ENCODE results near the gene KLHL20. TPM values are rescaled to one million over a fixed set of nuclear protein-coding genes. Genes with fewer than 3 reads are reported as not detected.
A peak's percentile ranks its signal among the peaks of the same experiment; 100 is the strongest.

KLHL20 gene
- total and polyA plus RNA-seq, 2 of the 8 experiments (the other 6 are each of a cell fraction or from before 2014, with no cell fraction given), result 4.9 to 12.3 TPM

DNA sequence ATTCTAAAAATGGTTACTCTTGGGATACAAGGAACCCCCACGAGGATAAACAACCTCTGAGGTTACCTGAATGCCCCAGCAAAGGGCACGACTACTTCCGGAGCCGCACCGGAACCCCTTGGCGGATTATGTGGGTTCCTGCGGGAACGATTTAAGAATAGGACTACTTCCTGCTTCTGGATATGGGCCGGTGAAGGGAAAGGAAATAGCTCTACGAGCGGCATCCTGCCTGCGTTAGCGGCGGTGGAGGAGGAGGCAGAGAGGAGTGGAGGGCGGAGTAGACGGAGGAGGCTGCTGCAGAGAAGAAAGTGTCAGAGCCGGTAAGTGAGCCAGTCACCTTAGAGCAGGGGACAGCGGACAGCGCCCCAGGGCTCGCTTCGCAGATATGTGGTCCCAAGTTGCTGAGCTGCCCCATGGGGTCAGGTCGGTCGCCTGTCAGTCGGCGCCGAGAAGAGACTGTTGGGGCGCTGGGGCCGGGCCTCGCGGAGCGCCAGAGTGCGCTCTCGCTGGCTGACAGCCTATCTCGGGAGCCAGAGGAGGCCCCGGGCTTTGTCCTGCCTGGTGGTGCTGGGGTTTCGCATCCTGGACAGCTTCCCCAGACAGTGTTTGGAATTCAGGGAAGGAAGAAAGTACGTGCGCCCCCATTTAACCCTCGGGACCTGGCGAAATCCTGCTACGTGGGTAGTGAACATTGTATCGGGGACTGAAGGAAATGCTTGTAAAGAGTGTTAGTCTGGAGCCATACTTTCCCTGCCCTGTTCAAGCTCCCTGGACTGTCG, at the start of gene KLHL20 (continued):
- TF ChIP-seq SP2 (IDR thresholded peaks at IDR 0.05; ENCODE audit: low read length) (no peak), GABPA (IDR thresholded peaks at IDR 0.05; ENCODE audit: borderline replicate concordance, insufficient read depth, low read length) (peak; percentile 100), ASH2L (IDR thresholded peaks at IDR 0.05; ENCODE audit: low read length) (peak; percentile 98), YY1 (IDR thresholded peaks at IDR 0.05; ENCODE audit: low read depth, low read length) (peak; percentile 82; the same call in 1 of the 2 replicates), SIN3A (conservative IDR thresholded peaks at IDR 0.05 in 1 of 2, IDR thresholded peaks at IDR 0.05 in 1 of 2; ENCODE audit: low read depth in 1 of 2, low read length in 2 of 2) (peak; percentile 54 to 91; a peak in 3 of 4 replicates), ATF2 (IDR thresholded peaks at IDR 0.05; ENCODE audit: low read length) (0 out of 2 replicates have a peak, but pooled peaks have one; percentile 52), CHD2 (IDR thresholded peaks at IDR 0.05; ENCODE audit: low read length) (0 out of 2 replicates have a peak, but pooled peaks have one; percentile 30), TAF1 (IDR thresholded peaks at IDR 0.05; ENCODE audit: low read depth, low read length) (peak; percentile 91)

All from H1 (cell line).